Mesodermal cell (in vitro differentiated cells): ENCODE results near the gene OR4M1.
"Not testable (repeated sequence)": the region's sequence is repeated elsewhere in the genome, so short reads cannot be mapped to it uniquely, and the experiment has no call there.

Source experiments
- H3K27ac ChIP-seq: 2 replicates; pipeline ENCODE4 v1.7.0; 2013; ENCODE audit warnings: mild to moderate bottlenecking, low read depth, low read length, moderate library complexity; ENCODE audit not compliant: severe bottlenecking
- H3K36me3 ChIP-seq: 2 replicates; pipeline ENCODE4 v1.7.1; 2013; ENCODE audit warnings: mild to moderate bottlenecking, low read length, moderate library complexity; ENCODE audit not compliant: control insufficient read depth, insufficient read depth
- H3K4me1 ChIP-seq: one replicate; pipeline ENCODE4 v1.7.1; 2013; ENCODE audit warnings: mild to moderate bottlenecking, low read length; ENCODE audit not compliant: insufficient read depth, control insufficient read depth, poor library complexity, severe bottlenecking
- H3K4me3 ChIP-seq: 2 replicates; pipeline ENCODE4 v1.7.0; 2013; ENCODE audit warnings: low read length, control low read depth, mild to moderate bottlenecking; ENCODE audit not compliant: insufficient read depth, poor library complexity, severe bottlenecking; ENCODE audit errors: extremely low read depth
- H3K9me3 ChIP-seq: 2 replicates; pipeline ENCODE4 v1.7.1; 2013; ENCODE audit warnings: mild to moderate bottlenecking, low read length, moderate library complexity; ENCODE audit not compliant: control insufficient read depth
- WGBS, 2 experiments: methylation state at CpG; one replicate each; pipeline ENCODE4 v1.1.5; 2013; ENCODE audit warnings: missing lambda C conversion rate in 2 of 2; ENCODE audit not compliant: insufficient coverage in 2 of 2; 5-methylcytosine and 5-hydroxymethylcytosine counted together

Gene OR4M1

DNA sequence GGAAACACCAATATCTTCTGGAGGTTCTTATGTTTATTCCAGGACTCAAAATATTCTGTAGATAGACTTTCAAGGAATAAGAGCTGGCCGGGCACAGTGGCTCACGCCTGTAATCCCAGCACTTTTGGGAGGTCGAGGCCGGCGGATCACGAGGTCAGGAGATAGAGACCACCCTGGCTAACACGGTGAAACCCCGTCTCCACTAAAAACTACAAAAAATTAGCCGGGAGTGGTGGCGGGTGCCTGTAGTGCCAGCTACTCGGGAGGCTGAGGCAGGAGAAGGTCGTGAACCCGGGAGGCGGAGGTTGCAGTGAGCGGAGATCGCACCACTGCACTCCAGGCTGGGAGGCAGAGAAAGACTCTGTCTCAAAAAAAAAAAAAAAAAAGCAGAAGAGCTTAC is 12.5 kb downstream of the OR4M1 start:
- H3K4me1 ChIP-seq, H3K27ac ChIP-seq, H3K36me3 ChIP-seq, H3K4me3 ChIP-seq: not testable (repeated sequence)
- H3K9me3 ChIP-seq = peaks cover 63% of the 10 kb centered on the region
- WGBS, 2 experiments = 71 to 72% methylated on average over 15 to 16 of the region's 16 CpGs

DNA sequence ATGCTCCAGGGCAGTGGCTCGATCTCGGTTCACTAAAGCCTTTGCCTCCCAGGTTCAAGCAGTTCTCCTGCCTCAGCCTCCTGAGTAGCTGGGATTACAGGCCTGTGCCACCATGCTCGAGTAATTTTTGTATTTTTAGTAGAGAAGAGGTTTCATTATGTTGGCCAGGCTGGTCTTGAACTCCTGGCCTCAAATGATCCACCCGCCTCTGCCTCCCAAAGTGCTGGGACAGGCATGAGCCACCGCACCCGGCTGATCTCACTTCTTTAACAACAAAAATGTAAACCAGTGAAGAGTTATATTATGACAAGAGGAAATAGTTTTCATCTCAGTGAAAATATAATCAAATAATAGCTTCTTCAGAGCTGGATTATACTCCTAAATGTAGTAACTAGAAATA is 14.0 kb downstream of the OR4M1 start:
- not testable (repeated sequence) for H3K4me1 ChIP-seq, H3K27ac ChIP-seq, H3K4me3 ChIP-seq, H3K36me3 ChIP-seq
- H3K9me3 ChIP-seq = peaks cover 56% of the 10 kb centered on the region
- WGBS, 2 experiments = 46 to 83% methylated on average over 2 to 3 of the region's 6 CpGs

DNA sequence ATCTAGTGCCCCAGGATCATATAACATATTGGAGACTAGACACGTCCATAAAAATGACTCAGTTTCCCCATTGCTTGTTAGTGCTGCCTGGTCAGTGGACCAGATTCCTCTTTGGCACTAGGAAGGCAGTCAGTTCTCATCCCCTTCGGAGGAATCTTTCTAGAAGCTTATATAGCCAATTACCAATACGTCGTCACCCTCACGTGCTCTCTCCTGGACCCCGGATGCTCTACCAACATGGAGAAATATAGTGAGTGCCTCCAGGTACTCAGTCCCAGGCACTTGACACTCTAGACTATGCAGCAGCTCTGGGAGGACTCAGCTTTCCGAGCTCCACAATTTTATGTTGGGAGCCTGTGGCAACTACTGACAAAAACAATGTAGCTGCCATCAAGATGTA is 14.8 kb downstream of the OR4M1 start:
- not testable (repeated sequence) for H3K27ac ChIP-seq, H3K4me3 ChIP-seq, H3K4me1 ChIP-seq, H3K36me3 ChIP-seq
- H3K9me3 ChIP-seq = peaks cover 49% of the 10 kb centered on the region
- 65 to 66% methylated on average over 7 of the region's 7 CpGs for WGBS, 2 experiments

DNA sequence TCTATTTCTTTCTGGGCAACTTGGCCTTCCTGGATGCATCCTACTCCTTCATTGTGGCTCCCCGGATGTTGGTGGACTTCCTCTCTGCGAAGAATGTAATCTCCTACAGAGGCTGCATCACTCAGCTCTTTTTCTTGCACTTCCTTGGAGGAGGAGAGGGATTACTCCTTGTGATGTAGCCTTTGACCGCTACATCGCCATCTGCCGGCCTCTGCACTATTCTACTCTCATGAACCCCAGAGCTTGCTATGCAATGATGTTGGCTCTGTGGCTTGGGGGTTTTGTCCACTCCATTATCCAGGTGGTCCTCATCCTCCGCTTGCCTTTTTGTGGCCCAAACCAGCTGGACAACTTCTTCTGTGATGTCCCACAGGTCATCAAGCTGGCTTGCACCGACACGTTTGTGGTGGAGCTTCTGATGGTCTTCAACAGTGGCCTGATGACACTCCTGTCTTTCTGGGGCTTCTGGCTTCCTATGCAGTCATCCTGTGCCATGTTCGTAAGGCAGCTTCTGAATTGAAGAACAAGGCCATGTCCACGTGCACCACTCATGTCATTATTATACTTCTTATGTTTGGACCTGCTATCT is 23.3 kb downstream of the OR4M1 start:
- not testable (repeated sequence) for H3K27ac ChIP-seq, H3K4me1 ChIP-seq, H3K36me3 ChIP-seq, H3K4me3 ChIP-seq
- H3K9me3 ChIP-seq = peaks cover 56% of the 10 kb centered on the region
- WGBS, 2 experiments = 64 to 78% methylated on average over 7 of the region's 10 CpGs

DNA sequence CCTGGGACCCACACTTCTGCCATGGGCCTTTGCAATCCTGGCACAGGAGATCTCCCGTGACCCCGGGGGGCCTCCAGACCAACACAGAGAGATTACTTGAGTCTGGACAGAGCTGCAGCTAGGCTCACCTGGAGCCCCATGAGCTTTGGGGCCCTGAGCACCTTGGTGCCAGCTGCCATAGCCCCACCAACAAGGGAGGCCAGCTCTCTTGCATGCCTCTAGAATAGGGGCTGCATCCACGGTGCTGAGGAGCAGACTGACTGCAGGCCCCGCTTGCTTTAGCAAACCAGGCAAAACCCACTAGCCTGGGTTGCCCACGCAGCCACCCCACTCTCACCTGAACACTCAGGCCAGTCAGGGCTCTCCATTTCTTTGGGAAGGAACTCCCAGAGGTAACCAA is 26.6 kb downstream of the OR4M1 start:
- WGBS, 2 experiments = 60 to 76% methylated on average over 5 of the region's 5 CpGs
- H3K27ac ChIP-seq = no peak overlapping the region
- H3K9me3 ChIP-seq = peaks cover 65% of the 10 kb centered on the region
- H3K4me3 ChIP-seq = no peak overlapping the region
- no peaks in the 10 kb centered on the region for H3K36me3 ChIP-seq
- no peaks in the 10 kb centered on the region for H3K4me1 ChIP-seq

DNA sequence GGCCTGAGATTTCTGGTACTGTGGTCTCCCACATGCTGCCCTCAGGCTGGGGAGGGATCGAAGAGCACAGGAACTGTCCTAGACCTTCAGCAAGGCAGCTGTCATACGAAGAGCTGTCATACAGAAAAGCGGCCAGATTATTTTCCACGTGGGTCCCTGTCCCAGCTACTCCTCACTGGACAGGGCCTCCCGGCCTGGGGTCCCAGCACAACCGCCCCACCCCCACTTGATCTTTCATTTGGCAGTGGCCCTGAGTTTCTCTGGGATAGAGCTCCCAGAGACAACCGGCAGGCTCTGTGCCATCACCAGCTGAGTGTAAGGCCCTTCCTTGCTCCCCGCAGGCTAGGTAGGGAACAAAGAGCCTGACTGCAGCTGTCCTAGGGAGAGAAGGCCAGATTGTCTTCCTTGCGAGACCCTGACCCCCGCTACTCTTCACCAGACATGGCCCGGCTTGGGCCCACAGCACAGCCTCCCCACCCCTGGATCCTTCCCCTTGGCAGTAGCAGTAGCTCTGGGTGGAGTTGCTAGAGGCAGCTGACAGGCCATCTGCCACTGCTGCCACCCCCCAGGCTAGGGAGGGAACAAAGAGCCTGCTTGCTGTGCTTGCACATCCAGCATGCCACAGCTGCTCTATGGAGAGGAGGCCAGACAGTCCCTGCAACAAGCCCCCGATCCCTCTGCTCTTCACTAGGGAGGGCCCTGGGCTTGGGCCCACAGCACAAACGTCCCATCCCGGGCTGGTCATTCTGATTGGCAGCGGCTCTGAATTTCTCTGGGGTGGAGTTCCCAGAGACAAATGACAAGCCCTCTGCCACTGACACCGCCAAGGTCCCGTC is 27.2 kb downstream of the OR4M1 start:
- 72 to 79% methylated on average over 13 to 15 of the region's 17 CpGs for WGBS, 2 experiments

DNA sequence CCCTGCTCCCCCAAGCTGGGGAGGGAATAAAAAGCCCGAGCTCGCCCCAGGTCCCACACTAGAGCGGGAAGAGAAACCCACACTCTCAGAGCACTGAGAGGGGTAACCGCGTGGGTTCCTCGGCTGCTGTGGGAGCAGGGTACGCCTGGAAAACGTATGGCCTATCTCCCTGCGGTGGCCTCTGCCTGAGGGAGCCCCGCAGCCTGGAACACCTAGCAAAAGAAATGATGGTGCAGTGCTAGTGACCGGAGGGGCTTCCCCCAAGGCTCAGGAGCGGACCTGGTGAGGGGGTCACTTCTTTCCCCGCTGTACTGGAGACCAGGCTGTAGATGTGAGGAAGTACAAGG is 27.8 kb downstream of the OR4M1 start:
- 74% methylated on average over 10 to 13 of the region's 13 CpGs for WGBS, 2 experiments
- Histone ChIP-seq H3K9me3 (peaks cover 76% of the 10 kb centered on the region), H3K4me1 (no peaks in the 10 kb centered on the region), H3K27ac (no peak overlapping the region), H3K36me3 (no peaks in the 10 kb centered on the region), H3K4me3 (no peak overlapping the region)

More for the DNA sequence above, 27.2 kb downstream of the OR4M1 start:
- H3K27ac ChIP-seq = no peak overlapping the region
- no peaks in the 10 kb centered on the region for H3K4me1 ChIP-seq
- H3K4me3 ChIP-seq = no peak overlapping the region
- no peaks in the 10 kb centered on the region for H3K36me3 ChIP-seq
- peaks cover 70% of the 10 kb centered on the region for H3K9me3 ChIP-seq

DNA sequence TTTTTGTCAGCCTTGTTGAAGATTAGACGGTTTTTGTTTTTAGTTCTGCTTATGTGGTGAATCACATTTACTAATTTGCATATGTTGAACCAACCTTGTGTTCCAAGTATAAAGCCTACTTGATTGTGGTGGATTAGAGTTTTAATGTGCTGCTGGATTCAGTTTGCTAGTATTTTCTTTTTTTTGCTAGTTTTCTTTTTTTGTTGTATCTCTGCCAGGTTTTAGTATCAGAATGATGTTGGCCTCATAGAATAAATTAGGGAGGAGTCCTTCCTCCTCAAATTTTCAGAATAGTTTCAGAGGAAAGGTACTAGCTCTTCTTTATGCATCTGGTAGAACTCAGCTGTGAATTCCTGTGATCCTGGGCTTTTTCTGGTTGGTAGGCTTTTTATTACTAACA is 30.2 kb downstream of the OR4M1 start, which contains the start of gene OR4N2:
Gene OR4N2 (plus strand): TSS at position 301 of the 400 bp plus-strand sequence. CDS start 23,679 bp downstream, outside the sequence.
- WGBS, 2 experiments = no CpG with 5 or more reads among the region's 1 CpG
- not testable (repeated sequence) for H3K36me3 ChIP-seq, H3K27ac ChIP-seq, H3K4me1 ChIP-seq, H3K4me3 ChIP-seq
- H3K9me3 ChIP-seq = peaks cover 83% of the 10 kb centered on the region

DNA sequence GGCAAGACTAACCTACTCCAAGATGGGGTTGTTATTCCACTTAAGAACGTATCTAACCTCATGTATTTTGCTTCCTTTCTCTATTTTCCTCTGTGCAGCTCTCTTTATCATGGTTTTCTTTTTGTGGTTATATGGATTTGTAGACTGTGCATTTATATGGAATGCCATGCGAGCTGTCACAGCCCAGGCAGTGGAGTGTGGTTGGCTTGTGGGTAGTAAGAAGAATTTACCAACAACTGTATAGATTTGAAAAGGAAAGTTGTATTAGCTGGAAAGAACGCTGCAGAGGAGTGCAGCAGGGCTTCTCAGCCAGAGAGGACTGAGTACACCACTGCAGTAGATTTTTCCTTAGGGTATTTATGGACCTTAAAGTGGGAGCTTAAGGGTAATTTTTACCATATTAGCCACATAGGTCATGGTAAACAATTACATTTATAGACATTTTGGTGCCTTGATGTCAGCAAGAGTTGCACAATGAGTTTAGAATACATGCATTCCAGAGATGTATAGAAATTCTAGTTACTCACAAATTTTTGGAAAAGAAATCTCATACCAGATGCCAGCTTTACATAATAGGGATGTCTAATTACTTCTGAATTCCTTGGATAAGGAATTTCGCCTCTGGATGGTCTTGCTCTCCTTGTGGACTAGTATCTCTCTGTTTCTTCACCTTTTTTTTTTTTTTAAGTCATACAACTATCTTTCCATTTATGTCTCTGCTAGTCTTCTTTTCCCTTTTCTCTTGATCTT is 40.0 kb downstream of the OR4M1 start:
- WGBS, 2 experiments = 54% methylated on average over 2 to 3 of the region's 4 CpGs
- H3K9me3 ChIP-seq = peaks cover 22% of the 10 kb centered on the region
- not testable (repeated sequence) for H3K36me3 ChIP-seq, H3K27ac ChIP-seq, H3K4me1 ChIP-seq, H3K4me3 ChIP-seq

DNA sequence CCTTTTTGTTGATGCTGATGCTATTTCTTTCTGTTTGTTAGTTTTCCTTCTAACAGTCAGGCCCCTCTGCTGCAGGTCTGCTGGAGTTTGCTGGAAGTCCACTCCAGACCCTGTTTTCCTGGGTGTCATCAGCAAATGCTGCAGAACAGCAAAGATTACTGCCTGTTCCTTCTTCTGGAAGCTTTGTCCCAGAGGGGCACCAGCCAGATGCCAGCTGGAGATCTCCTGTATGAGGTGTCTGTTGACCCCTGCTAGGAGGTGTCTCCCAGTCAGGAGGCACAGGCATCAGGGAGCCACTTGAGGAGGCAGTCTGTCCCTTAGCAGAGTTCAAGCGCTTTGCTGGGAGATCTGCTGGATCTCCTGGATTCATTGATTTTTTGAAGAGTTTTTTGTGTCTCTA is 46.6 kb downstream of the OR4M1 start:
- not testable (repeated sequence) for H3K27ac ChIP-seq
- peaks cover 22% of the 10 kb centered on the region for H3K9me3 ChIP-seq
- WGBS, 2 experiments = 100% methylated on average over 1 of the region's 1 CpG; no CpG with 5 or more reads in 1 of the 2 experiments

More for the DNA sequence above, 46.6 kb downstream of the OR4M1 start:
- H3K36me3 ChIP-seq, H3K4me3 ChIP-seq, H3K4me1 ChIP-seq: not testable (repeated sequence)
